GM23248 (cell line): ENCODE results near the gene TCTN3. TPM values are rescaled to one million over a fixed set of nuclear protein-coding genes. Genes with fewer than 3 reads are reported as not detected.
"Not testable (repeated sequence)": the region's sequence is repeated elsewhere in the genome, so short reads cannot be mapped to it uniquely, and the experiment has no call there.

ENCODE experiments used
- DNase-seq: peaks from one replicate; pipeline ENCODE4 v3.0.0-alpha.2; 2015
- H2AFZ ChIP-seq: fragments of 200-600 bp; sonication (generic); 2 replicates; pipeline ENCODE4 v1.6.1; 2016; ENCODE audit warnings: antibody characterized with exemption
- H3F3A ChIP-seq: fragments of 200-600 bp; sonication (generic); 2 replicates; pipeline ENCODE4 v1.6.1; 2016; ENCODE audit warnings: mild to moderate bottlenecking, antibody characterized with exemption, mixed run types; ENCODE audit not compliant: insufficient read depth
- H3K27ac ChIP-seq: fragments of 200-600 bp; sonication (generic); 2 replicates; pipeline ENCODE4 v1.5.1; 2016; ENCODE audit warnings: mild to moderate bottlenecking
- H3K27me3 ChIP-seq: fragments of 200-600 bp; sonication (generic); replicated peaks from 2 replicates; pipeline ENCODE4 v1.6.1; 2016; ENCODE audit warnings: mild to moderate bottlenecking; ENCODE audit not compliant: insufficient read depth
- H3K36me3 ChIP-seq: fragments of 200-600 bp; sonication (generic); 2 replicates; pipeline ENCODE4 v1.6.1; 2016; ENCODE audit warnings: low read depth, mild to moderate bottlenecking
- H3K4me1 ChIP-seq: fragments of 200-600 bp; sonication (generic); 2 replicates; pipeline ENCODE4 v1.6.1; 2016; ENCODE audit warnings: mild to moderate bottlenecking; ENCODE audit not compliant: insufficient read depth
- H3K4me2 ChIP-seq: fragments of 200-600 bp; sonication (generic); one replicate; pipeline ENCODE4 v1.6.1; 2016; ENCODE audit warnings: mild to moderate bottlenecking; ENCODE audit not compliant: unreplicated experiment
- H3K4me3 ChIP-seq: fragments of 200-600 bp; sonication (generic); 2 replicates; pipeline ENCODE4 v1.5.1; 2016; ENCODE audit warnings: mild to moderate bottlenecking
- H3K79me2 ChIP-seq: fragments of 200-600 bp; sonication (generic); 2 replicates; pipeline ENCODE4 v1.6.1; 2016; ENCODE audit warnings: mild to moderate bottlenecking; ENCODE audit not compliant: insufficient read depth
- H3K9ac ChIP-seq: fragments of 200-600 bp; sonication (generic); 2 replicates; pipeline ENCODE4 v1.6.1; 2016; ENCODE audit warnings: mild to moderate bottlenecking
- H3K9me2 ChIP-seq: fragments of 200-600 bp; sonication (generic); 2 replicates; pipeline ENCODE4 v1.6.1; 2016; ENCODE audit warnings: mixed run types, mild to moderate bottlenecking, moderate library complexity; ENCODE audit not compliant: insufficient read depth
- H3K9me3 ChIP-seq: fragments of 200-600 bp; sonication (generic); one replicate; pipeline ENCODE4 v1.6.1; 2017; ENCODE audit warnings: low read depth
- H4K20me1 ChIP-seq: fragments of 200-600 bp; sonication (generic); 2 replicates; pipeline ENCODE4 v1.6.0; 2016; ENCODE audit not compliant: insufficient read depth
- EZH2 ChIP-seq: fragments of 200-600 bp; sonication (generic); IDR thresholded peaks from 2 replicates; pipeline ENCODE4 v1.6.1; 2018; ENCODE audit warnings: antibody characterized with exemption, mild to moderate bottlenecking; ENCODE audit not compliant: insufficient read depth, poor library complexity, severe bottlenecking
- EZH2phosphoT487 ChIP-seq: fragments of 200-600 bp; sonication (generic); IDR thresholded peaks from 2 replicates; pipeline ENCODE4 v1.6.1; 2018; ENCODE audit warnings: antibody characterized with exemption, moderate library complexity, mild to moderate bottlenecking, low read depth; ENCODE audit not compliant: insufficient read depth
- WGBS, 2 experiments: methylation state at CpG; one replicate each; pipeline ENCODE4 v1.1.6; 2015 to 2017; ENCODE audit warnings: low lambda C conversion rate in 2 of 2, low coverage in 1 of 2; ENCODE audit errors: missing lambda C conversion rate in 2 of 2; 5-methylcytosine and 5-hydroxymethylcytosine counted together
- in situ Hi-C: fragments of 300-500 bp; cut with MboI; formaldehyde crosslinking; loops from 2 replicates; pipeline ENCODE4 v1.15.0; 2020
- polyA plus RNA-seq: library from polyadenylated mRNA; unstranded; fragments of >200 nt; fragmentation: Nextera tagmentation; extraction: Ambion mirVana; gene quantifications from 2 replicates; pipeline ENCODE4 v1.2.1, GENCODE V29; 2016
- total RNA-seq: library from RNA; depleted of rRNA; stranded (reverse); fragments of >200 nt; shearing (Covaris generic); gene quantifications from 2 replicates; pipeline ENCODE4 v1.2.3, GENCODE V29; 2014

TCTN3 gene
- total and polyA plus RNA-seq, 2 experiments from 2014 or later, result 37.2 to 53.6 TPM

DNA sequence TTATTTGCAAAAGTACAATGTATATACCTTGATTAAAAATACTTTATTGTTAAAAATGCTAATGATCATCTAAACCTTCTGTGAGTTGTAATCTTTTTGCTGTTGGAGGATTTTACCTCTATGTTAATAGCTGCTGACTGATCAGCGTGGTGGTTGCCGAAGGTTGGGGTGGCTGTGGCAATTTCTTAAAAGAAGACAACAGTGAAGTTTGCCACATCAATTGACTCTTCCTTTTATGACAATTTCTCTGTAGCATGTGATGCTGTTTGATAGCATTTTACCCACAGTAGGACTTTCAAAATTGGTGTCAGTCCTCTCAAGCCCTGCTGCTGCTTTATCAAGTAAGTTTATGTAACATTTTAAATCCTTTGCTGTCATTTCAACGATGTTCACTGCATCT lies 45.3 kb upstream of the TCTN3 start:
- H3K4me3 ChIP-seq, result no peak overlapping the region
- H3K36me3 ChIP-seq, result no peaks in the 10 kb centered on the region
- H3F3A ChIP-seq, result no peaks in the 10 kb centered on the region
- no peak for DNase-seq
- H4K20me1 ChIP-seq, result no peaks in the 10 kb centered on the region
- no peak overlapping the region for H3K9ac ChIP-seq
- H3K27me3 ChIP-seq, result no peaks in the 10 kb centered on the region
- no peaks in the 10 kb centered on the region for H3K9me3 ChIP-seq
- H2AFZ ChIP-seq, result no peak overlapping the region
- H3K9me2 ChIP-seq, result no peaks in the 10 kb centered on the region
- in situ Hi-C loops, result no loop called here
- no peak overlapping the region for H3K27ac ChIP-seq
- no peak overlapping the region for H3K4me2 ChIP-seq
- WGBS, 2 experiments, result 60 to 62% methylated on average over 3 of the region's 3 CpGs
- no peaks in the 10 kb centered on the region for H3K4me1 ChIP-seq
- H3K79me2 ChIP-seq, result no peaks in the 10 kb centered on the region
- TF ChIP-seq EZH2phosphoT487, result no peak
- no peak for TF ChIP-seq EZH2

DNA sequence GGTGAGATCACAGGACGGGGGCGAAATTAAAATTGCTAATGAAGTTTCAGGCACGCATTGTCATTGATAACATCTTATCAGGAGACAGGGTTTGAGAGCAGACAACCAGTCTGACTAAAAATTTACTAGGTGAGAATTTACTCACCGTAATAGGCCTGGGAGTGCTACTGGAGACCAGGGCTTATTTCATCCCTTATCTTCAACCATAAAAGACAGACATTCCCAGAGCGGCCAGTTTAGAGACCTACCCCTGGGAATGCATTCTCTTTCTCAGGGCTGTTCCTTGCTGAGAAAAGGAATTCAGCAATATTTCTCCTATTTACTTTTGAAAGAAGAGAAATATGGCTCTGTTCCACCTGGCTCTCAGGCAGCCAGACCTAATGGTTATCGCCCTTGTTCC lies 39.2 kb upstream of the TCTN3 start:
- H3K27ac ChIP-seq, H4K20me1 ChIP-seq, DNase-seq, H3K4me2 ChIP-seq, H3K9me2 ChIP-seq, H3K36me3 ChIP-seq, H3K4me1 ChIP-seq, H3F3A ChIP-seq, H2AFZ ChIP-seq, H3K9me3 ChIP-seq, H3K9ac ChIP-seq, in situ Hi-C loops, H3K79me2 ChIP-seq, H3K27me3 ChIP-seq, H3K4me3 ChIP-seq: not testable (repeated sequence)
- WGBS, 2 experiments, result 66 to 71% methylated on average over 6 of the region's 6 CpGs

DNA sequence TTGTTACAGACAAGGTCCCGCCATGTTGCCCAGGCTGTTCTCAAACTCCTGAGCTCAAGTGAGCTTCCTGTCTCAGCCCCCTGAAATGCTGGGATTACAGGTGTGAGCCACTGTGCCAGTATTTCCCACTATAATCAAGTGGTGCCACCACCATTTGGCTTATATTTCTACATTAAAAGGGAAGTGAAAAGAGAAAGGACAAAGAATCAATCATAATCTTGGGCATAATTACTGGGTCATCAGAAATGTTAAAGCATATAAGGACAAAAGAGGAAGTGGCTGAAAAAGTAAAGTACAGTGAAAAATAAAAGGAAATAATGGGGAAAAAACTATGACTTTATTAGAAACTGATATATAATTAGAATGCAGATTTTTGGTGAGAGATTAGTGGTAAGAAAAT lies 36.5 kb upstream of the TCTN3 start:
- H3K4me3 ChIP-seq, result no peak overlapping the region
- no peaks in the 10 kb centered on the region for H3K4me1 ChIP-seq
- WGBS, 2 experiments, result 41 to 82% methylated on average over 1 of the region's 1 CpG
- H3K4me2 ChIP-seq, result no peak overlapping the region
- H3K27me3 ChIP-seq, result no peaks in the 10 kb centered on the region; the same call in 1 of the 2 replicates
- H3K79me2 ChIP-seq, result no peaks in the 10 kb centered on the region
- no peaks in the 10 kb centered on the region for H3K9me3 ChIP-seq
- TF ChIP-seq EZH2, result no peak
- TF ChIP-seq EZH2phosphoT487, result no peak
- H3F3A ChIP-seq, result no peaks in the 10 kb centered on the region
- DNase-seq, result no peak
- H3K36me3 ChIP-seq, result no peaks in the 10 kb centered on the region
- in situ Hi-C loops, result no loop called here
- H3K27ac ChIP-seq, result no peak overlapping the region
- no peak overlapping the region for H2AFZ ChIP-seq
- H3K9ac ChIP-seq, result no peak overlapping the region
- no peaks in the 10 kb centered on the region for H3K9me2 ChIP-seq
- H4K20me1 ChIP-seq, result no peaks in the 10 kb centered on the region

DNA sequence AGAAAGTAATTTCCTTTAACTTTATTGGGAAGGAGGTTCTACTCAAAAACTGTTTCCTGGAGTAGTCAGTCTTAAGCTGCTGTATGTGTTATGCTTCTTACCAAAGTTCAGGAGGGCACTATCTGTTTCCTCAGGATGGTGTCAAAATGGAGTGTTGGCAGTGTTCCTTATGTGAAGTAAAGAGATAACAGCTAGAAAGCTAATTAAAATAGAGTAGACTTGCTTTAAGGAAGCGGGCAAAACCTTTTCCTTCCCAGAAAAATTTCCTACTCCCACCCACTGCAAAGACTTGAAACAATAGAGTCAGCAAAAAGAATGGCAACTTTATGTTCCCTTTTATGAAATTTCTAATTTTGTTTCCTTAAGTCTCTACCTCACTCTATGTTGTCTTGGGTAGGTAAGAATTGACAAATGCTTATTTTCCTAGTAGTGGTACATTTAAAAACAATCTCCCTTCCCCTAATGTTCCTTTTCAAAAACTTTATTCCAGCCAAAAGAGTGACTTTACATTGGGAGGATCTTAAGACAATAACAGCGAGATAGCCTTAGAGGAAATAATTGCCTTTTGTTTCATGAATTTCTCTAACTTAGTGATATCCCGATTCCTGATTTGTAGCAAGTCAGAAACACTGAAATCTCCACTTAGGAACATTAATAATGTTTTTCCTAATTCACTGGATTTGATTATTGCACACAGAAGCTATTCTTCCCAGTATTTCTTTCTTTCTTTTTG lies 35.8 kb upstream of the TCTN3 start:
- in situ Hi-C loops, result no loop called here
- TF ChIP-seq EZH2 (no peak), EZH2phosphoT487 (no peak)
- no peak overlapping the region for H2AFZ ChIP-seq
- no peak overlapping the region for H3K27ac ChIP-seq
- no peak for DNase-seq
- H3K36me3 ChIP-seq, result no peaks in the 10 kb centered on the region
- H3K27me3 ChIP-seq, result no peaks in the 10 kb centered on the region; the same call in 1 of the 2 replicates
- no peak overlapping the region for H3K4me2 ChIP-seq
- no peaks in the 10 kb centered on the region for H3K9me2 ChIP-seq
- H3F3A ChIP-seq, result no peaks in the 10 kb centered on the region
- H3K4me3 ChIP-seq, result no peak overlapping the region
- H3K4me1 ChIP-seq, result no peaks in the 10 kb centered on the region
- WGBS, 2 experiments, result 49 to 50% methylated on average over 3 of the region's 3 CpGs
- no peaks in the 10 kb centered on the region for H3K79me2 ChIP-seq
- no peaks in the 10 kb centered on the region for H4K20me1 ChIP-seq
- H3K9ac ChIP-seq, result no peak overlapping the region
- H3K9me3 ChIP-seq, result no peaks in the 10 kb centered on the region

DNA sequence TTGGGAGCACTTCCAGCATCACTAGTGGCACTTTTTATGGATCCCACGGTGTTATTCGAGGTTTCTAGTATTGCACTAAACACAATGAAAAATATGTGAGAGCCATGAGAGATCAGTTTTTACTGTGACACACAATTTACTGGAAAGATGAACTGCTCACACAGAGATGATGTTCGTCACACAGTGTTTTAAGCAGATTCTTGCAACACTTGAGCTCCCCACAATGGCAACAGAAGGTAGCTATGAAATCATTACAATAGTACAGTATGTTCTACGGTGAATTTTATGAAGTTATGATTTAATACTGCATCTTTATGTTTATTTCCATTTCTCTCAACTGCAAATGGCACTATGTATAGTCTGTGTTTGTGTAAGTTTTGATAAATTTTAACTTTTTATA lies 34.8 kb upstream of the TCTN3 start:
- in situ Hi-C loops, result no loop called here
- no peaks in the 10 kb centered on the region for H4K20me1 ChIP-seq
- no peak for TF ChIP-seq EZH2phosphoT487
- TF ChIP-seq EZH2, result no peak
- no peaks in the 10 kb centered on the region for H3K79me2 ChIP-seq
- no peaks in the 10 kb centered on the region for H3K9me2 ChIP-seq
- H3K9ac ChIP-seq, result no peak overlapping the region
- no peak overlapping the region for H3K4me3 ChIP-seq
- no peaks in the 10 kb centered on the region for H3K36me3 ChIP-seq
- H3K4me2 ChIP-seq, result no peak overlapping the region
- no peak overlapping the region for H2AFZ ChIP-seq
- DNase-seq, result peak; percentile 37
- no peaks in the 10 kb centered on the region for H3F3A ChIP-seq
- no peak overlapping the region for H3K27ac ChIP-seq
- H3K9me3 ChIP-seq, result no peaks in the 10 kb centered on the region
- H3K4me1 ChIP-seq, result no peaks in the 10 kb centered on the region
- H3K27me3 ChIP-seq, result no peaks in the 10 kb centered on the region; the same call in 1 of the 2 replicates
- WGBS, 2 experiments, result 1 to 3% methylated on average over 4 of the region's 4 CpGs

DNA sequence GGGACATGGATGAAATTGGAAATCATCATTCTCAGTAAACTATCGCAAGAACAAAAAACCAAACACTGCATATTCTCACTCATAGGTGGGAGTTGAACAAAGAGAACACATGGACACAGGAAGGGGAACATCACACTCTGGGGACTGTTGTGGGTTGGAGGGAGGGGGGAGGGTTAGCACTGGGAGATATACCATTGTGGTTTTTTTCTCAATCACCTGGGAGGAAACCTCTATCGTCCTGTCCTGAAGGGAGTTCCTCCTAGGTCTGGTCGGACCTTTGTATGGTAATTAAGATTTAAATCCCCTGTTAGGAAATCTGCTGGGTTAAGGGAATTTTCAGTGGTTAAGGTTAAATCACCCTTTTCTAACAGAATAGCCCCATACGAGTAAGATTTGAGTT lies 28.8 kb upstream of the TCTN3 start:
- H3K27ac ChIP-seq, H2AFZ ChIP-seq, H3K4me3 ChIP-seq, H4K20me1 ChIP-seq, H3K4me1 ChIP-seq, H3K4me2 ChIP-seq, H3K9me3 ChIP-seq, H3K79me2 ChIP-seq, H3K27me3 ChIP-seq, H3K9ac ChIP-seq, in situ Hi-C loops, H3K36me3 ChIP-seq, DNase-seq, H3F3A ChIP-seq, H3K9me2 ChIP-seq: not testable (repeated sequence)
- WGBS, 2 experiments, result 60 to 63% methylated on average over 4 of the region's 4 CpGs

DNA sequence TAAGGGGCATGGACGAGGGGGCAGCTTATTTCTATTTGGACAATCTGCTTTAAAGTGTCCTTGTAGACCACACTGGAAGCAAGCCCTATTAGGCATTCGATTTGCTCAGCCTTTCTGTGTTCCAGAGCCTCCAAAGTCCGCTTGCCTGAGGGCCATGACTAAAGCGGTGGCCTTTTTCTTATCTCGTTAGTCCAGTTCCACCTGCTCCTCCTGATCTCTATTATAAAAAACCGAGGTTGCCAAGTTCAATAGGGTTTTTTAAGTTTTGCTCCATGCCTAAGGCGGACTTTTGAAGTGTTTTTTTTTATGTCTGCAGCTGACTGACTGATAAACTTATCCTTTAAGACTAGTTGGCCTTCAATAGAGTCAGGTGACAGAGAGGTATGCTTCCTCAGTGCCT lies 27.0 kb upstream of the TCTN3 start:
- H4K20me1 ChIP-seq, H3K4me1 ChIP-seq, H3F3A ChIP-seq, H3K79me2 ChIP-seq, H3K9ac ChIP-seq, H3K27ac ChIP-seq, H3K9me2 ChIP-seq, H3K9me3 ChIP-seq, DNase-seq, H3K4me3 ChIP-seq, H3K27me3 ChIP-seq, H2AFZ ChIP-seq, in situ Hi-C loops, H3K36me3 ChIP-seq, H3K4me2 ChIP-seq: not testable (repeated sequence)
- WGBS, 2 experiments, result 25 to 29% methylated on average over 7 of the region's 7 CpGs
